Brain microvascular endothelial cell (primary cell): ENCODE data around the gene STARD3.

Source experiments
- DNase-seq: peaks from one replicate; pipeline ENCODE4 v3.0.0-alpha.2; 2020
- H3K27ac ChIP-seq: fragments of 250-450 bp; sonication (Bioruptor Pico); 2 replicates; pipeline ENCODE4 v1.5.1; 2020; ENCODE audit warnings: mild to moderate bottlenecking, moderate library complexity
- H3K27me3 ChIP-seq: fragments of 250-450 bp; sonication (Bioruptor Pico); replicated peaks from 2 replicates; pipeline ENCODE4 v1.5.1; 2020; ENCODE audit warnings: mild to moderate bottlenecking
- H3K36me3 ChIP-seq: fragments of 250-450 bp; sonication (Bioruptor Pico); replicated peaks from 2 replicates; pipeline ENCODE4 v1.5.1; 2020; ENCODE audit warnings: mild to moderate bottlenecking
- H3K4me3 ChIP-seq: 2 replicates; pipeline ENCODE4 v1.5.1; 2011; ENCODE audit warnings: low read depth, mild to moderate bottlenecking, control low read depth, low read length, moderate library complexity
- CTCF ChIP-seq: IDR thresholded peaks from 2 replicates; pipeline ENCODE4 v1.5.1; 2011; ENCODE audit warnings: low read depth, mild to moderate bottlenecking, moderate library complexity, low read length, control low read depth, inconsistent platforms; ENCODE audit errors: missing control alignments
- in situ Hi-C: cut with HindIII; loops from 2 replicates; pipeline ENCODE4 v1.10.0; 2017; ENCODE audit warnings: low sequenced_read_pairs, low pct_ligation_motif_present

STARD3 gene

GRCh38 chr17:39650121-39650579 lies 13.2 kb downstream of the STARD3 start:
- Histone ChIP-seq H3K36me3 (no peaks in the 10 kb centered on the region), H3K27me3 (no peaks in the 10 kb centered on the region), H3K4me3 (no peak overlapping the region), H3K27ac (no peak overlapping the region)
- in situ Hi-C loops = no loop called here
- DNase-seq = no peak
- TF ChIP-seq CTCF = no peak

- no peaks in the 10 kb centered on the region for H3K27me3 ChIP-seq
- DNase-seq = no peak
- no peak overlapping the region for H3K27ac ChIP-seq
- no peak overlapping the region for H3K4me3 ChIP-seq
- no peaks in the 10 kb centered on the region for H3K36me3 ChIP-seq
- TF ChIP-seq CTCF = no peak
- in situ Hi-C loops = no loop called here
Observed at GRCh38 chr17:39651923-39652586, 15.1 kb downstream of the STARD3 start.

- no peak for TF ChIP-seq CTCF
- no peak for DNase-seq
- no peaks in the 10 kb centered on the region for H3K27me3 ChIP-seq
- in situ Hi-C loops = no loop called here
- H3K27ac ChIP-seq = no peak overlapping the region
- H3K36me3 ChIP-seq = no peaks in the 10 kb centered on the region
- no peak overlapping the region for H3K4me3 ChIP-seq
Observed at GRCh38 chr17:39652587-39653315, 15.8 kb downstream of the STARD3 start.

GRCh38 chr17:39653316-39653661 lies 16.3 kb downstream of the STARD3 start:
- TF ChIP-seq CTCF = no peak
- no peaks in the 10 kb centered on the region for H3K36me3 ChIP-seq
- in situ Hi-C loops = no loop called here
- H3K27me3 ChIP-seq = no peaks in the 10 kb centered on the region
- H3K4me3 ChIP-seq = no peak overlapping the region
- no peak overlapping the region for H3K27ac ChIP-seq
- no peak for DNase-seq

GRCh38 chr17:39653662-39654331 lies 16.9 kb downstream of the STARD3 start:
- in situ Hi-C loops = no loop called here
- Histone ChIP-seq H3K36me3 (no peaks in the 10 kb centered on the region), H3K4me3 (no peak overlapping the region), H3K27ac (no peak overlapping the region), H3K27me3 (no peaks in the 10 kb centered on the region)
- peak; percentile 22 for DNase-seq
- TF ChIP-seq CTCF = peak; percentile 96
